Endometrial microvascular endothelial cells (primary cell): Measurements from ENCODE around the gene SPTA1. TPM values are rescaled to one million over a fixed set of nuclear protein-coding genes. Genes with fewer than 3 reads are reported as not detected.
"Not testable (repeated sequence)": the region's sequence is repeated elsewhere in the genome, so short reads cannot be mapped to it uniquely, and the experiment has no call there.

Experiments used
- in situ Hi-C: cut with HindIII; loops from 2 replicates; pipeline ENCODE4 v1.10.0; 2017; ENCODE audit warnings: low sequenced_read_pairs, low pct_unique_long_range_greater_than_20kb; ENCODE audit errors: inconsistent ontology term
- total RNA-seq: library from RNA; depleted of rRNA; stranded (reverse); fragments of >200 nt; gene quantifications from one replicate; pipeline ENCODE4 v1.2.3, GENCODE V29; 2015; ENCODE audit errors: inconsistent ontology term

Gene SPTA1
- total RNA-seq, result not detected

DNA sequence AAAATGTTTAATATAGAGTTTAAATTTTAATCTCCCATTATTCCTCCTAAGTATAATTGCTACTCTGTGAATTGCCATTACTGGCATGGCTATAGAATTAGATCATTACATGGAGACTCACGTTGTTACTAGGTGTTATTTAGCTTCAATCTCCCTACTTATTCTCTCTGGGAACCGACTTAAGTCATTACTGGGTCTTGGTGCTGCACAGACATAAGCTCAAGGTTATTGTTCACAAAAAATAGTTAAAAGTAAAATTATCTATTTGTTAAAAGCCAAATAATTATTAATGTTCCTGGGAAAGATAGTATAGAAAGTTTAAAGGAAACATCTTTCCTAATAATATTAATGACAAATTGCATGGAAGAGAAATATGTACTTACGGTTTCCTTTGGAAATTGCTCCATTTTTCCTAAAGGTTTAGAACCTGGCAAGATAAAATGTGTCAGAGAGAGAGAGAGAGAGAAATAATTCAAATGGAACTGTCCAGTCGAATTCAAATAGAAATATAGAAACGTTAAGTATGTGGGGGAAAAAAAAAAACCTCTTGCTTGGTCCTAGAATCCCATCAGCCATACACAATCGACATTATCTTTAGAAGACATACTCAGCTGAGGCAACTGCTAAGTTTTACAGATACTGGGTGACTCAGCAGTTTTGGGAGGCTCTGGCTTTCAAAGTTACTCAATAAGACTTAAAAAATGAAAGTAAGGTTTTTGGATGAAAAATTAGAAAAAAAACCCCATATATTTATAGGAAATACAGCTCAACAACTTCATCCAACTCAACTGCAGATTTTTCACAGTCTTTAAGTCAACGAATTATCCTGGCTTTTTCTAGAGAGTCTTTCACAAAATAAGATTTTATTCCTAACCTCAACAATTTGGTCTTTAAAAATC, at the start of gene SPTA1:
TSS of gene SPTA1 (minus strand) at position 605 of the 899 bp plus-strand sequence. CDS start at position 407, 198 bp downstream.
- in situ Hi-C loops, result no loop called here

- in situ Hi-C loops, result no loop called here
Observed at GRCh38 chr1:158735848-158736247, 49.3 kb upstream of the SPTA1 start.

GRCh38 chr1:158732524-158732923, 46.0 kb upstream of the SPTA1 start:
- in situ Hi-C loops, result no loop called here

- in situ Hi-C loops, result no loop called here
Observed at GRCh38 chr1:158731707-158732106, 45.2 kb upstream of the SPTA1 start.

DNA sequence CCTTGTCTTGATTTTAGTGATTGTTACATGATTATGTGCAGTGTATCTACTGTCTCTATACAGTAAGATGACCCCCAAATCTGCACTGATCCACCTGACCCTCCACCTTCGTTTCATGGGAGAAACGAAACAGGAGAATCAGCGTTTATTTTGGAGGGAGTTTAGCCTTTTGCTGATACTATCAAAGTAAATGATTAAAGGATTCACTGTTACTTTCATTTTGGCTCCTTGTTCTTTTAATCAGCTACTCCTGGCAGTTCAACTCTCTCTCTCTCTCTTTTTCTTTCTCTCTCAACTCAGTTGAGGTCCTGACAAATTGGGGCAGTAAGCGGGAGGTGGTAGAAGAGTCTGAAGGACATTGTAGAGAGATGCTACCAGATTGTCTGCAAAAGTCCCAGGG, 43.9 kb upstream of the SPTA1 start:
- in situ Hi-C loops, result no loop called here

DNA sequence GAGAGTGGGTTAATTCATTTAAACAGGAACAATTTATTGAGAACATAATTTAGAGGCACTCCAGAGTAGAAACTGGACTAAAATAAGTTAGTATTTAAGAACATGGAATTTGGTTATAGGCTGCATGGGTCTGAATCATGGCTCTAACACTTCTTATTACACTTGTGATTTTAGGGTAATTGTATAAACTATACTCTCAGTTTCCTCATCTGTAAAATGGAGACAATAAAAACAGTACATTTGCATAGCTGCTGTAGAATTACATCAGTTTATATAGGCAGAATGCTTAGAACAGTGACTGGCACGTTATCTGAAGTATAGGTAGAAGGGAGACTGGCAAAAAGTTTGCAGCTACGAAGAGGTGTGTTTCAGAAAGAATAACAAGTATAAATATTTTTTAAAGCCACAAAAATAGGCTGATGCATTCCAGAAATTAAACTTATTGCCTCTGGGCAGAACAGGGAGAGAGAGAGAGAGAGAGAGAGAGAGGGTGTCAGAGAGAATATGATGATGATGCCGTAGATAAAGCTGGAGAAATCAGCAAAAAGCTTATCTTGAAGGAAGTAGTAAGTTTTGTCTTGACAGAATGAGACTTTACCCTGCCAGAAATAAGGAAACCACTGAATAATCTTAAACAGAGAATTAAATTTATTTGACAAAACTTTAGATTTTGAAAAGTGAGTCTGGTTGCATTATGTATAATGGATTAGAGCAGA, 42.2 kb upstream of the SPTA1 start:
- in situ Hi-C loops, result no loop called here

- in situ Hi-C loops, result no loop called here
Observed at GRCh38 chr1:158724442-158724841, 37.9 kb upstream of the SPTA1 start.

GRCh38 chr1:158720620-158721019, 34.1 kb upstream of the SPTA1 start, which contains the start of gene OR6K3:
TSS of gene OR6K3 (minus strand) at chr1:158720720. CDS start at chr1:158718115, 2,605 bp downstream.
- in situ Hi-C loops, result no loop called here

DNA sequence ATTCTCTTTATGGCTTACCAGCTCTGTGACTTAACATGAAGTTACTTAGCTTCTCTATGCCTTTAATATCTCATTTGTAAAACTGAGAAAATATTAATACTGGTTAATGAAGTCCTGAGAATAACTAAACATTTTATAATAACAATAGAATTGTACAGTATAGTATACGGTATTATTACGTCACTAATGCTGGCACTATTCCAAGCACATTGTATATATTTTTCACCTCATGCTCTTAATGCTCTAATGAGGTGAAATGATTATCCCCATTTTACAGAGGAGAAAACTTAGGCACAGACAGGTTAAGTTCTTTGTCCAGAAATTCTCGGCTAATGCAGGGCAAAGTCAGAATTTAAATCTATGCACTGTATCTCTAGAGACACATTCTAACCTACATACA, 33.1 kb upstream of the SPTA1 start:
- in situ Hi-C loops, result no loop called here

DNA sequence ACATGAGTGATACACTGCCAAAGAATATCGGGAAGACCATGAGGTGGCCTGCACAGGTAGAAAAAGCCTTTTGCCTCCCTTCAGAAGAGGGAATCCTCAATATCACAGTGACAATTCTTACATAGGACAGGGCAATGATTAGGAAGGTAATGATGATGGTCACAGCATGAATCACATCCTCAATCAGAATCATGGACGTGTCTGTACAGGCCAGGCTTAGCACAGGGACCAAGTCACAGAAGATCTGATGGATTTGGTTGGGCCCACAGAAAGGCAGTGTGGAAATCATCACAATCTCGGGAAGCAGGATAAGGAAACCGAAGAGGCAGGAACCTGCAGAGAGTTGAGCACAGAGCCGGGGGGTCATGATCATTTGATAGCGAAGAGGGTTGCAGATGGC, 30.8 kb upstream of the SPTA1 start:
- in situ Hi-C loops, result no loop called here

- in situ Hi-C loops, result no loop called here
Observed at GRCh38 chr1:158716335-158716734, 29.8 kb upstream of the SPTA1 start.

GRCh38 chr1:158714754-158715153, 28.2 kb upstream of the SPTA1 start:
- in situ Hi-C loops, result no loop called here

- in situ Hi-C loops, result no loop called here
Observed at GRCh38 chr1:158711098-158711497, 24.6 kb upstream of the SPTA1 start.

DNA sequence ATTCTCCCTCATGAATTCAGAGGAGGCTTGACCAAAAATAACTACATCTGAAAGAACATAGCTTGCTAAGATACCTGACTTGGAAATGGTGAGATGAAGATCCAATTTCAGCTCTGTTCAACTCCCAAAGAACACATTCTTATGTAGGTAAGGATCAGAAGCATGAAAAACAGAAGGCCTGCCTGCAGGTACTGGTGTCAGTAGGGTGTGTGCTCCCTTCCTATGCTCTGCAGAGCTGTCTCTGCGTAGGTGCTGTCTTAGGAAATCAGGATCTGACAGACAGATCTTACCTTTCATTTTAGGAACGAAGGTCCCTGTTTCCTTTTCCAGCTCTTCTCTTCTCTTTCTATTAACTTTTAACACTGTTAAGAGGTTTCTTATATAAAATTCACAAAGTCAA, 19.6 kb upstream of the SPTA1 start:
- in situ Hi-C loops, result no loop called here

DNA sequence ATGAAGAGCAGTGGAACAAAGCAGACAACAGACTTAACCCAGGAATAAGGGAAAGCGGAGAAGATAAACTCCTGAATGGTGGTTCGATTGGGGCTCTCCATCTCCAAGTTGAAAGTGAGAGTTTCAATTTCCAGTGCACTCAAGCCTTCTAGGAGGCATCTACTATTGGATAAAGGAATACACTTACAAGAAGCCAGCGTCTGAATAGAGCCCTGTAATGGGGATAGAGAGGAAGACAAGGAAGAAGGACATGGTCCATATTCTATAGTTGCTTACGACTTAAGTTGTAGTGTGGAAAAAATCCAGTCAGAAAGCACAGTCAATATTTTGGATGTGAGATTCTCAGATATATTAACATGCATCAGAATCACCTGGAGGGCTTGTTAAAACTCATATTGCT, 14.0 kb upstream of the SPTA1 start, which contains the start of gene OR6K2:
TSS of gene OR6K2 (minus strand) at position 101 of the 400 bp plus-strand sequence. CDS start at position 101, 0 bp downstream.
- in situ Hi-C loops, result no loop called here

GRCh38 chr1:158694596-158694995, 8.1 kb upstream of the SPTA1 start:
- in situ Hi-C loops, result no loop called here

DNA sequence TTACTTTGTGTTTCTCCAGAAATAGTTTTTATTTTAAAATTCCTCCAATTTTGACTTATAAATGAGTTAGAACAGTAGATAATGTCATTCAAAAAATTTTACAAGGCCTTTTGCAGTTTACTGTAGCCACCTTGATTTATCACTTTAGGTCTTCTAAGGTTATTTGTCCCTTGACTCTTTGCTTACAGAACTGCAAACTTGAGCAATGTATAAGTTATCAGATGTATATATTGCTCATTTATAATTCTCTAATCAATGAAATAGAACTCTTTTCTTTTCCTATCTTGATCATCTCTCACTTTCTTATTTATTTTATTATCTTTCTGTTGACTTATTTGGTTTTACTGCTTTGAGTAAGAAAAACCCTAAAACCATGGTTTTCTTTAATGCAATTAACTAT, 5.8 kb upstream of the SPTA1 start:
- in situ Hi-C loops, result no loop called here

- in situ Hi-C loops, result no loop called here
Observed at GRCh38 chr1:158691907-158692306, 5.4 kb upstream of the SPTA1 start.

DNA sequence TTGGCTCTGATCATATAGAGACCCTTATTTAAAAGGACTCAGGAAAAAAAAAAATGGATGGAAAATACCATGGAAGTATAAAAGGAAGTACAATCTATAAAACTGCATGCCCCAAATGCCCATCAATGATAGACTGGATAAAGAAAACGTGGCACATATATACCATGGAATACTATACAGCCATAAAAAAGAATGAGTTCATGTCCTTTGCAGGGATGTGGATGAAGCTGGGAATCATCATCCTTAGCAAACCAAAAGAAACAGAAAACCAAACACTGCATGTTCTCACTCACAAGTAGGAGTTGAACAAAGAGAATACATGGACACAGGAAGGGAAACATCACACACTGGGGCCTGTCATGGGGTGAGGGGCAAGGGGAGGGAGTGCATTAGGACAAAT, 4.6 kb upstream of the SPTA1 start:
- in situ Hi-C loops, result not testable (repeated sequence)

DNA sequence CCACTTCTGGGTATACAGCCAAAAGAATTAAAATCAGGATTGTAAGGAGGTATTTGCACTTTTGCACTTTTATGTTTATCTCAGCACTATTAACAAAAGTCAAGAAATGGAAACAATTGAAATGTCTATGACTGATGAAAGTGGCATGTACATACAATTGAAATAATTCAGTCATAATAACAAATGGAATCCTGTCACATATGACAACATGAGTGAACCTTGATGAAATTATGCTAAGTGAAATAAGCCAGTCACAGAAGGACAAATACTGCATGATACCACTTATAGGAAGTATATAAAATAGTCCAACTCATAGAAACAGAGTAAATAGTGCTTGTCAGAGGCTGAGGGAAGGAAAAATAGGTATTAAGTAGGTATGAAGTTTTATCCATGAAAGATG, 3.4 kb upstream of the SPTA1 start:
- in situ Hi-C loops, result no loop called here
